Activated CD8-positive, alpha-beta memory T cell treated with anti-CD3 and anti-CD28 coated beads, Interleukin-2, amount 50 U/mL, for 24 hours (primary cell): ENCODE data around the gene TUBB4A.

Experiments used
- DNase-seq: peaks from one replicate; pipeline ENCODE4 v3.0.0-alpha.2; 2020; ENCODE audit errors: extremely low read depth

TUBB4A gene

DNA sequence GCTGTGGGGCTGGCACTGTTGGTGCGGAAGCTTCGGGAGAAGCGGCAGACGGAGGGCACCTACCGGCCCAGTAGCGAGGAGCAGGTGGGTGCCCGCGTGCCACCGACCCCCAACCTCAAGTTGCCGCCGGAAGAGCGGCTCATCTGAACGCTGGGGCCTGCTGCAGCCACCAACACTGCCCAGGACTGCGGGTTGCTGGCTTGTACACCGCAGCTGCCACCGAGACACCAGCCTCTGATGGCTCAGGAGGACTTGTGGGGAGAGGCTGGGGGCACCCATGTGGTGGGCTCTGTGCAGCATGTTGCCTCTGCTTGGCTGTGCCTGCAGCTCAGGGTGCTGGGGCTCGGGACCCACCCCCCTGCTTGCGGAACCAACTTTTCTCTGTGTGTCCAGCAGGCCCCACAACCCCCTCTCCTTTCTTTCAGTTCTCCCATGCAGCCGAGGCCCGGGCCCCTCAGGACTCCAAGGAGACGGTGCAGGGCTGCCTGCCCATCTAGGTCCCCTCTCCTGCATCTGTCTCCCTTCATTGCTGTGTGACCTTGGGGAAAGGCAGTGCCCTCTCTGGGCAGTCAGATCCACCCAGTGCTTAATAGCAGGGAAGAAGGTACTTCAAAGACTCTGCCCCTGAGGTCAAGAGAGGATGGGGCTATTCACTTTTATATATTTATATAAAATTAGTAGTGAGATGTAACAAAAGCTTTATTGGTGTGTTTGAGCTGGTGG lies 35.4 kb downstream of the TUBB4A start:
- no peak for DNase-seq

DNA sequence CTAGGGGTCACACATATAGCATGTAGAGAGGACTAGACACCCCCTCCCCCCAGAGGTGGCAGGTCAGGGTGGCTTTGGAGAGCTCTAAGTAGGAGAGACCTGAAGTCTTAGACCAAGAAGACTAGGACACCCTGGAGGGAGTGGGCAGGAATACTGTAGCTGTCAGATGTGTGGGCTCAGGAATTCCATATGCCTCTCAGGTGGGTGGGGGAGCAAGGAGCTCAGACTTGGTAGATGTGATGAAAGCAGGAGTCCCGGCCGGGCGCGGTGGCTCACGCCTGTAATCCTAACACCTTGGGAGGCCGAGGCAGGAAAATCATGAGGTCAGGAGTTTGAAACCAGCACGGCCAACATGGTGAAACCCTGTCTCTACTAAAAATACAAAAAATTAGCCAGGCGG lies 36.4 kb downstream of the TUBB4A start:
- DNase-seq: no peak

DNA sequence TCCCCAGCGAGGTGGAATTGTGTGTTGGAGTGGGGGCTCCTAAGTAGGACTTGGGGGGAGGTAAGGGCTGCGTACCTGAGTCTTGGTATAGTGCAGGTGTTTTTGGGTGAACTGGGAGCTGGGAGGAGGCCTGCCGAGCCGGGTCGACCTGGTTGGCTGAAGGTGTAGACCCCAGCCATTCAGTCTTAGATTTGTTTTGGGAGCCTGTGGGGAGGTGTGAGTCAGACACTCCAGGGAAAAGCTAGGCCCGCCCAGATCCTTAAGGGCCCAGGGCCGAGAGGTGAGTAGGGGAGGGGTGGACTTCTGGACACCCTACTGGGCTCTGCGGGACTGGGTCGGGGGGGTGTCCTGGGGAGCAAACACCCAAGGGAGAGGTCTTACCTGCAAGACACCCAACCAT lies 37.1 kb downstream of the TUBB4A start:
- no peak for DNase-seq

DNA sequence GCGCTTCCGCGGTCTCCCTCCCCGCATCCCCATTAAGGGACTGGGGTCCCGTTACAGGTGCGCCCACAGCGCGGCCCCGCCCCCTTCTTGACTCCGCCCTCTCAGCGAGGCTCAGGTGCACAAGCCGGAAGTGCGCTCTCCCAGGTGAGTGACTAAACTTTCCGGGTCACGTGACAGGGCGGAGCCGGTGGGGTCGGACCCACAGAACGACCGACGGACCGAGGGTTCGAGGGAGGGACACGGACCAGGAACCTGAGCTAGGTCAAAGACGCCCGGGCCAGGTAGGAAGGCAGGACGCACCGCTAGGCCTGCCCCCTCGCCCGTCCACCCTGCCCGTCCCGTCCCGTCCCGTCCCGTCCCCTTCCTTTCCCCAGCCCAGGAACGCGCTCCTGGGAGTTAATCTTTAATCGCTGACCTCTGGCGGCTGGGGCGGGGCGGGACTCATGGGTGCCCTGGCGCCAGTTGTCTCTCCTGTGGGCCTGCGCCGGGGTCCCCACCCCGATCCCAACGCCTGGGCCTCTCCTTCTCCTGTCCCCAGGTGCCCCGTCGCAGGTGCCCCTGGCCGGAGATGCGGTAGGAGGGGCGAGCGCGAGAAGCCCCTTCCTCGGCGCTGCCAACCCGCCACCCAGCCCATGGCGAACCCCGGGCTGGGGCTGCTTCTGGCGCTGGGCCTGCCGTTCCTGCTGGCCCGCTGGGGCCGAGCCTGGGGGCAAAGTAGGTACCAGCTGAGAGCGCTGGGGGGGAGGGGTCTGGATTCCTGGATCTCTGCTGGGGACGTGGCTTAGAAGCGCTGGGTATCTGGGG lies 37.8 kb downstream of the TUBB4A start, which contains the start of gene CRB3:
Gene CRB3, plus strand, starts transcription at position 202 of the 804 bp plus-strand sequence. Its CDS starts 431 bp downstream, at position 633.
- DNase-seq: no peak

DNA sequence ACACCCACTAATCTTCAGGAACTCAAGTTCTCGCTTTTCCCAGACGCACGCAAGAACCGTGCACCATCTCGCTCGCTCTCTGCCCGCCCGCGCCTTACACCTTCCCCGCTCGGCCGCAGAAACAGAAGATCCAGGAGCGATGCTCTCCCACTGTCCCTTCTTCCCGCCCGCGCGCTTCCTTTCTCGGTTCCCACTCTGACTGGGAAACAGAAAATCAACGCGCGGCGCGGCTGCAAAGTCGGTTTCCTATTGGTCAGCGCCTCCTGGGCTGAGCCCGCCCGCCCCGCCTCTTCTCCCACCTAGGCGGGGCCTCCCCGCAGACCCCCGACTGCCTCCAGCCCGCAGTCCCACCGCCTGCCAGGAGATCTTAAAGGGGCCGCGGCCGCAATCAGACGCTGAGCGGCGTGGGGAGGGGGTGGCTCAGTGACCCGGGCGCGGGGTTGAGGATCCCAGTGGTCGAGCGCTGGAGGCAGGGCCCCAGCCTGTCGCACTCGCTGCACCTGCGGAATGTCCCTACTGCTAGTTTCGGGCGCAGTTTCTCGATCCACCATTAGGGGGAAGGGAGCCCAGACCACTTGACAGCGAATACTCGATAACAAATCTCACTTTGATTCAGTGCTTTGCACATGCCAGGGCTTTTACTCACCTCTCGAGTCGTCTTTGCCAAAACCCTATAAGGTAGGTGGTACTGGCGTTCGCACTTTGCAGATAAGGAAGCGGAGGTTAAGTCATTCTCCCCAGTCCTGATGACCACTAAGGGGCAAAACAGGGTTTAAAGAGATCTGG lies 41.8 kb downstream of the TUBB4A start:
- peak; percentile 94 for DNase-seq

DNA sequence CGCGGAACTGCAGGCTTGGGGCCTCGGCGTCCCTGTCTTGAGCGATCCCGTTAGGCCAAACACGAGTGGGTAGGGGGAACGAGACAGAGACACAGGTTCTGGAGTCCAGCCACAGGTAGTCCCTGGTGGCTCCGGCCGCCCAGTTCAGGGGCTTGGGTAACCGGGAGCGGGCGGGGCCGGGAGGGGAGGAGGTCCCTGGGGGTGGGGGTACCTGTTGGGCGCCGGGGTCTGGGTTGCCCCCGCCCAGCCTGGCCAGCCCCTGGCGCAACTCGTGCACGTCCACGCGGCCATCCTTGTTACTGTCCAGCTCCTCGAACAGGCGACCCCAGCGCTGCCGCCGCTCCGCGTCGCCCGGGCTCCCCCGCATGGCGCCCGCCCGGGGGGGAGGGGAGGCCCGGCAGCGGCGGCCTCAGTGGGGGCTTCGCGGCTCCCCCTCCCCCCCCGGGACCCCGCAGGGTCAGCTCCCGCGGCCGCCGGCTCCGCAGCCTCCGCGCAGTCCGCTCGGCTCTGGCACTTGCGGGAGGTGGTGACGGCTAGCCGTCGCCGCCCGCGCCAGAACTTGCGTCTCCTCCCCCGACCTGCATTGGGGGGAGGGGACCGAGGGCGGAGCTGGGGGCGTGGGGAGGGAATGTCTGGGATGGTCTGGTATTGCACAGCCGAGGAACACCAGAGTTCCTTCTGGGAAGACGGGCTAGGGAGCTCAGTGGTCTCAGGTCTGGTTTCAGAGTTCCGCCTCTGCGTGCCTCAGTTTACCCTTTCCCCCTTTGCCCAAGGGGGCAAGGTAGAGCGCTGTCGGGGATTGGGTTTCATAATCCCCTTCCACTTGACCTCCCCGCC lies 42.6 kb downstream of the TUBB4A start, which contains the start of gene SLC25A23:
Gene SLC25A23, minus strand, starts transcription at position 531 of the 837 bp plus-strand sequence. Its CDS starts 164 bp downstream, at position 367.
- no peak for DNase-seq

DNA sequence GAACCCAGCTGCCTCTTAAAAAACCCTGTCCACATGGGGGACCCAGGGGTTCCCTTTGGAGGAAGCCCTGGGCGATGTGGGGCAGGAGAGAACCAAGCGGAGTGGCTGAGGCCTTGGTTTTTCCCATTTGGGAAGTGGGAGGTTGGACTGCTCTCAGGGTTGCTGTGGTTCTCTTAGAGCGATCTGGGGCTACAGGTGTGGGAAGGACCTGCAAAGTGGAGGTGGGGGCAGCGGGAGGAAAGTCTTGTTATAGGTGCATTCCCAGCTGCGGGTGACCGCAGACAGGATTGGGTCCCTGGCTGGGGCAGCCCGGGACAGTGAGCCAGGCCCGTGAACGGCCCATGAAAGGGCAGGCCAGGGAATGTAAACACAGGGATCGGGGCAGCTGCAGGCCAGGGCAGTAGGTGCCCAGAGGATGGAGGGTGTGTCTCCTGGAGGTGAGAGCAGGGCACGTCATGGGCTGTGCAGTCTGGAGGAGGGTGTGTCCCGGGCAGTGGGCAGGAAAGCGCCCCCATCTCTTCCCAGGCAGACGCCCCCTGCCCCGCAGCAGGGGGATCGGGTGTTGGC lies 43.3 kb downstream of the TUBB4A start:
- no peak for DNase-seq

DNA sequence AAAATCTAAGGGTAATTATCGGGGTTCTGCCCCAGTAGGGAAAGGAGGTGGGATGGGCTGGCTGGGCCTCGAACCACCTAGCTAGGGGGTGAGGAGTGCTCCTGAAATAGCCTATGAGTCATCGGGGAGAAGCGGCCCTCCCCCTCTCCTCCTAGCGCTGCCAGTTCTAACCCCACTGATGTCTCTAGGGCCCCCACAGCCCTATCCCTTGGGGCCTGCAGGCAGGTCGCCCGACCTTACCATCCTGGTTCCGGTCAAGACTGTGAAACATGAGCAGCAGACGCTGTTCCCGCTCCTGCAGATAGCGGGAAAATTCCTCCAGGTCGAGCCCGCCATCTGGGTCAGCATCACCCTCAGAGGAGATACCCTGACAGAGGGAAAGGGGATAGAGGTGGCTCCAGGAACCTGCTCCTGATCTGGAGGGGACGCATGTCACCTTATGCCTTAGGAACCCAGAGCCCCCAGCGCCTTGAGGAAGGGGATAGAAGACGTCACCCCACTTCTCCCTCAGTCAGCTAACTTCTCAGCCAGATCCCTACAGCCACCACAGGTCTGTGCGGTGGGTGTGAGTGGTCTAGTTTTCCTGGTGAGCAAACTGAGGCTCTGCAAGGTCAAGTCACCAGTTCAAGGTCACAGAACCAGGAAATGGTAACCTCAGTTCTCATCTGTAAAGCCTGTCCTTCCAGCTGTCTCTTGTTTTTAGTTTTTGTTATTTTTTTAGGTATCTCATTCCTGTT lies 44.0 kb downstream of the TUBB4A start:
- no peak for DNase-seq

DNA sequence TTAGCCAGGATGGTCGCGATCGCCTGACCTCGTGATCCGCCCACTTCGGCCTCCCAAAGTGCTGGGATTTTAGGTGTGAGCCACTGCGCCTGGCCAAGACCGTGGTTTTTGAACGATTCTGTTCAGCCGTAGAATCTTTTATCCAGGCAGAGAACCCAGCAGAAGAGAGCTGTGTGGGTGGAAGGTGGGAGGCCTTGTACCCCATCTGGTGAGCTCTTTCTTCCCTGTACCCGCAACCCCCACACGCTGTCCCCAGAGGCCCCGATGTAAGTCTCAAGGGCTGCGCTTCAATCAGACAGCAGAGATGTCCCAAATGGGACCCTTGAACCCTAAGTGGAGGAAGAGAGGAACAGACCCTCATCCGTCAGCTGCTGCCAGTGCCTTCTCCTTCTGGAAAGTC lies 46.2 kb downstream of the TUBB4A start:
- DNase-seq: no peak

DNA sequence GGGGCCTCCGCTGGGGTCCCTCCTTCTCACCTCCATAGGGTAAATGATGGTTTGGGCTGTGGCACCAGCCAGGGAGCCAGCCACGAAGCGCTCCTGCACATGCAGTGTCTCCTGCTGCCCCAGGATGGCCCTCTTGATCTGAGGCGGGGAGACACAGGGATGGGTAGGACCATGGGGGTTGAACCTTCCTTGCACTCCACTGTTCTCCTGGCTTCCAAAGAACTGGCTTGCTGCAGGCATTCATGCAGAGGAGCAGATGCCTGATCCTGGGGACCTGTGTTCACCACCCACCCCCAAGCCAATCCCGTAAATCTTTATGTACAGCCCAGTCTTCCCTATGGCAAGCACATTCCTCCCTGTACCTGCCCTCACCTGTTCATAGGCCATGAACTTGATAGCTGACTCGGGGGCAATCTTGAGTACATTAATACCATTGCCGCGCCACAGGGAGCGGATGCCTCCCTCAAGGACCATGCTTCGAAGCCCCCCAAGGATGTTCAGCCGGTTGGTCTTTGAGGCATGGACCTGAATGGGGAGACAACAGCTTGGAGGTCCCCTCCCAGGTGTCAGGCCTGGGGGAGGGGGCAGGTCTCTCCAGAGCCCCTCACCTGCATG lies 48.1 kb downstream of the TUBB4A start:
- DNase-seq: no peak

DNA sequence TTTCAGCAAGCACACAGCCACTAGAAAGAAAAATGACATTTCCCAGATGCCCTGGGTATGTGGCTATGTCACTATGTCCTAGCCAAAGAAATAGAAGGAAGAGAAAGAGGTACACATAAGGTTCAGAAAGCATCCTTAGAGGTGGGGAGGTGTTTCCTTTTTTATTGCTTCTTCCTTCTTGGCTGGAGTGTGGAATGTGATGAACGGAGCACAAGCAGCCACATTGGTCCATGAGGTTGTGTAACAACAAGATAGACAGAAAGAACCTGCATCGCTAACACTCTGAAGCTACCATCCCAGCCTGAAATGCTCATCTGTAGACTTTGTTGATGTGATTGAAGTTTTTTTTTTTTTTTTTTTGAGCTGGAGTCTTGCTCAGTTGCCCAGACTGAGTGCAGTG lies 49.2 kb downstream of the TUBB4A start:
- no peak for DNase-seq

DNA sequence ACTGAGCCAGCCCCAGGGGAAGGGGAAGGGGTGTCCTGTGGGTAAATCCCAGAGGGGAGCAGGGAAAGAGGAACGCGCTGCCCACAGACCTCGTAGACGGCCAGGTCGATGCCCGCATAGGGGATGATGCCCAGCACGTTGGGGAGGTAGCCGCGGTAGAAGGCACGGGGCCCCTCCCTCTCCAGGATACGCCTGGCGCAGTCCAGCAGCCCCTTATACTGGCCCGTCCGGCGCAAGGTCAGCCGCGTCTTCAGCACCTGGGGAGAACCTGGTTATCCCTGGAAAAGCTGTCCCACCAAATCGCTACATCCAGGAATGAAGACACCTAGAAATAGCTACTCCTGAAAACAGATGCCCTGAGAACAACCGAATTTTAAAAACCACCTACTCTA lies 49.9 kb downstream of the TUBB4A start:
- DNase-seq: no peak

DNA sequence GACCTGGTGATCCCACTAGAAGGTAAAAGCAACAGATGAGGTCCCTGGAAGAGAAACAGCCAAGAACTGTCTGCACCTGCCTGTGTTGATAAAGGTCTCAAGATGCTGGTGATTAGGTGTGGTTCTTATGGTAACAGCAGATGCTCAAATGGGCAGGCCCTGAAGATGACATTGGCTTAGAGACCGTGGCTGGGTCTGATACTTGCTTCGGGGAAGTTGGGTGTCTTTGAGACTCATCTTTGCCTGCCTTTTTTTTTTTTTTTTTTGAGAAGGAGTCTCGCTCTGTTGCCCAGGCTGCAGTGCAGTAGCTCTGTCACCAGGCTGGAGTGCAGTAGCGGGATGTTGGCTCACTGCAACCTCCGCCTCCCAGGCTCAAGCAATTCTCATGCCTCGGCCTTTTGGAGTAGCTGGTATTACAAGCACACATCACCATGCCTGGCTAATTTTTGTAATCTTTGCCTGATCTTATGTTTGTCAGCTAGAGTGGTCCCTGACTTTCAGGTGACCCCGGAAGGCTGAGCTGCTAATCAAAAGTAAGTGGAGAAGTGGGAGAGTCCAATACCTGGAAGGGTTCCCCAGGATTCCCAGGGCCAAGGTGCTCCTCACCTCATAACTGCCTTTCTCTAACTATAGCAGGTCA lies 50.4 kb downstream of the TUBB4A start:
- DNase-seq: no peak

DNA sequence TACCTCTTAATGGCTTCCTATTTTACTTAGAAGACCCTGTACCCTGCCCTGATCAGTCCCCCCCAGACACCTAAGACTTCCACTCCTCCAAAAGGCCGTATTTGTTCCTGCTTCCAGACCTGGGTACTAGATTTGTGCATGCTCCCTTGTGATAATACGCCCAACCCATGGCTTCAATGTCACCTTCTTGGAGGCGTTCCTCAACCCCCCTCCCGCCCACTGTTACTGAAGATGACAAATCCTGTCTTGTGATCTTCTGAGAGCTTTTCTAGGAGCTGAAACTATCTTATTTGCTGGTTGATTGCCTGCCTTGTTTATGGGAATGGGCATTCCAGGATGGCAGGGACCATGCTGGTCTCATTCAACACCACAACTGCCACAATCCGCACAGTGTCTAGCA lies 51.9 kb downstream of the TUBB4A start:
- DNase-seq: no peak

DNA sequence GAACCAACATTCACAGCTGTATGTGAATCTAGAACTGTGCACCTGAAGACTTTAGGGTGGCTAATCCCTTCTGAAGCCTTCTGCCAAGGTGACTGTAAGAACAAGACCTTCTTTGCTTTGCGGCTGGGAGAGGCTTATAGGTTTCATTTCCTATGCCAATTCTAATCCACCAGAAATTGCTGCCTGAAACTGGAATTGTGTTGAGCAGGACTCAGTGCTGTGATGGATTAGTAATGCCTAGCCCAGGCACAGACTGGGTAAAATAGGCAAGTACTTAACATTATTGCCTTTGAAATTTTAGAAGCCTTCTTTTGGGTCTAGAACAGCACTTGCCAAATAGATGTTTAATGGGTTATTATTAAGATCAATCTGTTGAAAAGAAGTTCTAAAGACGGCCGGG lies 54.1 kb downstream of the TUBB4A start:
- DNase-seq: no peak

DNA sequence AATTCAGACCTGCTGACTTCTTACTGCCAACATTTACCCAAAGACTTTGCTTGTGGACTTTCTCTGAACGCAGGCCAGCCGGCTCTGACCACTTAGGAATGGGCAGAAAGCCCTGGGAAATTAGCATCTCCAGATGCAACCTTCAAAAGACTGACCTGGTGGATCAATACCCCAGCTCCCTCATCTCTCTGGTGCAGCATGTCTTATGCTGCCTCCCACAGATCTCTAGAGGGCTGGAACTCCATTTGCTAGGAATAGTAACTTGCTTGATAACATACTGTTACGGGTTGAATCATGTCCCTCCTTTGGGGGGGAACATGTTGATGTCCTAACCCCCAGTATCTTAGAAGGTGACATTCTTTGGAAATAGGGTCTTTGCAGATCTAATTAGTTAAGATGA lies 55.7 kb downstream of the TUBB4A start:
- DNase-seq: no peak
